ENCODE results near the gene TRIO.

Gene TRIO

GRCh38 chr5:14479143-14479696, 336.1 kb downstream of the TRIO start:
- CTCF ChIA-PET: interaction anchor here (1.1 kb wide), 1 partner anchor 46 kb away, joined by 3 read pairs; no protein-coding TSS in a partner anchor

DNA sequence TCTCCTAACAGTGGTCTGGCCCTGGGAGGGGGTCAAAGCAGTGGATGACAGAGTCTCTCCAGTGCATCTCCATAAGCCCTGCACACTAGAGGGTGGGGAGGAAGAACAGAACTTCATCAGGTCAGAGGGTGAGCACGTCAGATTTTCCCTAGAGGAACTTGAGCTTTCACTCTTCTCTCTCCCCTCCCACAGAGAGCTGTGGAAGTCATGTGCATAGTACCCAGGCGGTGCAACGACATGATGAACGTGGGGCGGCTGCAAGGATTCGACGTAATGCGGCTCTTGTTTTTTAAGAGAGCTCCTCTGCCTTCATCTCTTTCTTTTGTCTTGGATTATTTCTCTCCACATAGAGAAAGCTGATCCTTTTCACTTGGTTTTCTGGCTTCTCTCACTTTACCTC, 338.2 kb downstream of the TRIO start:
- ChIA-PET POLR2A (no interaction called here), CTCF (no interaction called here)
- TF ChIP-seq ELF4 (IDR thresholded peaks at IDR 0.05) (no peak), HDGF (IDR thresholded peaks at IDR 0.05; ENCODE audit: borderline replicate concordance) (no peak), SP1 (IDR thresholded peaks at IDR 0.05) (no peak)
- no peak for DNase-seq (ENCODE audit: extremely low spot score)

More at GRCh38 chr5:14479143-14479696, 336.1 kb downstream of the TRIO start:
- TF ChIP-seq SUZ12 (IDR thresholded peaks at IDR 0.05) (no peak), SP1 (IDR thresholded peaks at IDR 0.05) (no peak), ELF4 (IDR thresholded peaks at IDR 0.05) (no peak), NFRKB (IDR thresholded peaks at IDR 0.05) (no peak), TARDBP (IDR thresholded peaks at IDR 0.05) (no peak), FOXK2 (IDR thresholded peaks at IDR 0.05) (no peak), HDGF (IDR thresholded peaks at IDR 0.05; ENCODE audit: borderline replicate concordance) (no peak)
- DNase-seq (ENCODE audit: extremely low spot score): no peak
- POLR2A ChIA-PET: no interaction called here

DNA sequence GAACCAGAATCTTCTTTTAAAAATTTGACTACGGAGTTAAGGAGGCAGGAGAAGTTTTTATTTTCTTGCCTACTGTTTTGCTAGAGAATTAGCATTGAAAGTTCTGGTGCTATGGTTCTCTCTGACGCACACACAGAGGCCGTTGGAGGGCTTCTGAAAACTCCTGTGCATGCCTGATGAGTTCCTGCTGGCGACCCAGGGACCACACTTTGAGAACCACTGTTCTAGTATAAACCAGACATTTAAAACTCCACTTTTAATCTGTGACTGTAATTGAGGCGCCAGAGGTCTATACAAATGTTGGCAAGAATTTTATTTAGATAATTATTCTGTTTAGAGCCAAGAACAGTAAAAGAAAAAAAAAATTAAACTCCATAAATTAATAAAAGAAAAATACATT, 338.9 kb downstream of the TRIO start:
- no peak for DNase-seq (ENCODE audit: extremely low spot score)
- POLR2A ChIA-PET: no interaction called here
- TF ChIP-seq FOXM1 (IDR thresholded peaks at IDR 0.05; ENCODE audit: borderline replicate concordance): no peak
- TF ChIP-seq SP1 (IDR thresholded peaks at IDR 0.05): no peak
- TF ChIP-seq FOXA1 (IDR thresholded peaks at IDR 0.05): no peak
- no peak for TF ChIP-seq PKNOX1 (IDR thresholded peaks at IDR 0.05)
- TF ChIP-seq NFRKB (IDR thresholded peaks at IDR 0.05): no peak
- TF ChIP-seq SUZ12 (IDR thresholded peaks at IDR 0.05): no peak
- no peak for TF ChIP-seq LEF1 (IDR thresholded peaks at IDR 0.05; ENCODE audit: borderline replicate concordance)
- TF ChIP-seq HDGF (IDR thresholded peaks at IDR 0.05; ENCODE audit: borderline replicate concordance): no peak
- TF ChIP-seq CTBP1 (IDR thresholded peaks at IDR 0.05; ENCODE audit: borderline replicate concordance): no peak
- CTCF ChIA-PET: no interaction called here

GRCh38 chr5:14483504-14484157, 340.5 kb downstream of the TRIO start:
- CTCF ChIA-PET: no interaction called here
- TF ChIP-seq NFRKB (IDR thresholded peaks at IDR 0.05): no peak
- TF ChIP-seq BHLHE40 (IDR thresholded peaks at IDR 0.05; ENCODE audit: borderline replicate concordance): no peak
- TF ChIP-seq LEF1 (IDR thresholded peaks at IDR 0.05; ENCODE audit: borderline replicate concordance): no peak
- TF ChIP-seq ELF4 (IDR thresholded peaks at IDR 0.05): no peak
- TF ChIP-seq ZNF384 (IDR thresholded peaks at IDR 0.05): no peak
- no peak for TF ChIP-seq FOXK2 (IDR thresholded peaks at IDR 0.05)
- TF ChIP-seq SP1 (IDR thresholded peaks at IDR 0.05): no peak
- no peak for TF ChIP-seq ARNT (IDR thresholded peaks at IDR 0.05)
- no peak for TF ChIP-seq L3MBTL2 (conservative IDR thresholded peaks at IDR 0.05)
- TF ChIP-seq SUZ12 (IDR thresholded peaks at IDR 0.05): no peak
- TF ChIP-seq HDGF (IDR thresholded peaks at IDR 0.05; ENCODE audit: borderline replicate concordance): no peak
- no peak for TF ChIP-seq TARDBP (IDR thresholded peaks at IDR 0.05)
- TF ChIP-seq PKNOX1 (IDR thresholded peaks at IDR 0.05): no peak
- no peak for TF ChIP-seq CTBP1 (IDR thresholded peaks at IDR 0.05; ENCODE audit: borderline replicate concordance)
- TF ChIP-seq FOXA1 (IDR thresholded peaks at IDR 0.05): no peak
- TF ChIP-seq FOXM1 (IDR thresholded peaks at IDR 0.05; ENCODE audit: borderline replicate concordance): no peak
- POLR2A ChIA-PET: no interaction called here
- no peak for DNase-seq (ENCODE audit: extremely low spot score)

- ChIA-PET CTCF (no interaction called here), POLR2A (no interaction called here)
- TF ChIP-seq PKNOX1 (IDR thresholded peaks at IDR 0.05) (no peak), BHLHE40 (IDR thresholded peaks at IDR 0.05; ENCODE audit: borderline replicate concordance) (no peak), HDGF (IDR thresholded peaks at IDR 0.05; ENCODE audit: borderline replicate concordance) (no peak), SUZ12 (IDR thresholded peaks at IDR 0.05) (no peak), ZNF384 (IDR thresholded peaks at IDR 0.05) (no peak), LEF1 (IDR thresholded peaks at IDR 0.05; ENCODE audit: borderline replicate concordance) (no peak), TARDBP (IDR thresholded peaks at IDR 0.05) (no peak), ELF4 (IDR thresholded peaks at IDR 0.05) (no peak), ARNT (IDR thresholded peaks at IDR 0.05) (no peak), FOXA1 (IDR thresholded peaks at IDR 0.05) (no peak), NFRKB (IDR thresholded peaks at IDR 0.05) (no peak), FOXK2 (IDR thresholded peaks at IDR 0.05) (no peak), CTBP1 (IDR thresholded peaks at IDR 0.05; ENCODE audit: borderline replicate concordance) (no peak), SP1 (IDR thresholded peaks at IDR 0.05) (no peak), L3MBTL2 (conservative IDR thresholded peaks at IDR 0.05) (no peak), FOXM1 (IDR thresholded peaks at IDR 0.05; ENCODE audit: borderline replicate concordance) (no peak)
- no peak for DNase-seq (ENCODE audit: extremely low spot score)
Observed at GRCh38 chr5:14486486-14486885, 343.3 kb downstream of the TRIO start.

DNA sequence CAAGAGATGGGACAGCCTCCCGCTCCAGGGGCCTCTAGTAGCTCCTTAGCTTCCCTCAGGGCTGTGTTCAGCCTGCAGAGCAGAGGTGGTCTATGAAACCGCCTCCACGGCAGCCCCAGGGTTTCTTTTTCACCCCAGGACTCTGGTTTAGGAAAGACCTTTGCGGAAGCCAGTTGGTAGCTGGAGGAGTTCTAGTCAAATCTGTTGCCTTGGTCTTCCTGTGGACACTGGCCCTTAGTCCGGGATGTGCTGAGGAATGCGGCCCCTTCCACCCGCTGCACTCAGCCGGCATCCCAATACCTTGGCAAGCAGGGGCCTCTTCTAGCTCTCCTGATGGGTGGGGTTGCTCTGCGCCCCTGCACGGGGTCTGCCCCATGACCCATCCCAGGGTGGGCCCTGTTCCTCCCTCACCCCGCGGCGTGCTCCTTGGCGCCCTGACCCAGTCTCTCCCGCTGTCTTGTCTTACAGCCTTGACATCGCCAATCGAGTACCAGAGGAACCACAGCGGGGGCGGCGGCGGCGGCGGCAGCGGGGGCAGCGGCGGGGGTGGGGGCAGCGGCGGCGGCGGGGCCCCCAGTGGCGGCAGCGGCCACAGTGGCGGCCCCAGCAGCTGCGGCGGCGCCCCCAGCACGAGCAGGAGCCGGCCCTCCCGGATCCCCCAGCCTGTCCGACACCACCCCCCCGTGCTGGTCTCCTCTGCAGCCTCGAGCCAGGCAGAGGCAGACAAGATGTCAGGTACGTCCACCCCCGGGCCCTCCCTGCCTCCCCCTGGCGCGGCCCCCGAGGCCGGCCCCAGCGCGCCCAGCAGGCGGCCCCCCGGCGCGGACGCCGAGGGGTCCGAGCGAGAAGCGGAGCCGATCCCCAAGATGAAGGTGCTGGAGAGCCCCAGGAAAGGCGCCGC, 344.1 kb downstream of the TRIO start:
- no peak for TF ChIP-seq HDGF (IDR thresholded peaks at IDR 0.05; ENCODE audit: borderline replicate concordance)
- no peak for TF ChIP-seq SP1 (IDR thresholded peaks at IDR 0.05)
- TF ChIP-seq SUZ12 (IDR thresholded peaks at IDR 0.05): no peak
- TF ChIP-seq L3MBTL2 (conservative IDR thresholded peaks at IDR 0.05): no peak
- no peak for TF ChIP-seq TARDBP (IDR thresholded peaks at IDR 0.05)
- no peak for TF ChIP-seq CTBP1 (IDR thresholded peaks at IDR 0.05; ENCODE audit: borderline replicate concordance)
- no peak for TF ChIP-seq ZNF384 (IDR thresholded peaks at IDR 0.05)
- TF ChIP-seq LEF1 (IDR thresholded peaks at IDR 0.05; ENCODE audit: borderline replicate concordance): no peak
- no peak for TF ChIP-seq BHLHE40 (IDR thresholded peaks at IDR 0.05; ENCODE audit: borderline replicate concordance)
- TF ChIP-seq ELF4 (IDR thresholded peaks at IDR 0.05): no peak
- no peak for TF ChIP-seq FOXA1 (IDR thresholded peaks at IDR 0.05)
- no peak for TF ChIP-seq FOXM1 (IDR thresholded peaks at IDR 0.05; ENCODE audit: borderline replicate concordance)
- no peak for TF ChIP-seq ARNT (IDR thresholded peaks at IDR 0.05)
- TF ChIP-seq PKNOX1 (IDR thresholded peaks at IDR 0.05): no peak
- no peak for TF ChIP-seq NFRKB (IDR thresholded peaks at IDR 0.05)
- no peak for TF ChIP-seq FOXK2 (IDR thresholded peaks at IDR 0.05)
- DNase-seq (ENCODE audit: extremely low spot score): no peak
- POLR2A ChIA-PET: no interaction called here
- CTCF ChIA-PET: no interaction called here
